Endothelial cell of umbilical vein (primary cell): ENCODE data around the gene LRRC8A. TPM values are rescaled to one million over a fixed set of nuclear protein-coding genes. Genes with fewer than 3 reads are reported as not detected.

ENCODE experiments used
- BruUV-seq: library from RNA; stranded (reverse); fragments of 400-500 nt; replicated peaks from 2 replicates; lab custom pipeline; 2021; lab: Mats Ljungman, UMichigan
- CTCF ChIA-PET: fragments of 300-600, 350-600 bp; sonication (Branson Sonifier 250); formaldehyde crosslinking; loops from one replicate; lab custom pipeline; 2021; ENCODE audit warnings: antibody characterized with exemption, inconsistent platforms; lab: Charles Lee
- POLR2A ChIA-PET: fragments of 300-600, 350-600 bp; sonication (Branson Sonifier 250); formaldehyde crosslinking; loops from one replicate; lab custom pipeline; 2021; ENCODE audit warnings: antibody characterized with exemption, inconsistent platforms; lab: Charles Lee
- DNase-seq: peaks from one replicate; pipeline ENCODE4 v3.0.0-alpha.2; 2011; ENCODE audit warnings: low read depth, low spot score
- FAIRE-seq: peaks from 2 replicates; lab custom pipeline; 2011; peaks lifted over from hg19 to GRCh38; lab: Jason Lieb, UNC
- H2AFZ ChIP-seq: 2 replicates; pipeline ENCODE4 v1.6.0; 2012; ENCODE audit warnings: low read depth, low read length, control low read depth, inconsistent platforms
- H3K27ac ChIP-seq: 2 replicates; pipeline ENCODE4 v1.5.1; 2011; ENCODE audit warnings: low read depth, mild to moderate bottlenecking, control low read depth, low read length, moderate library complexity; ENCODE audit not compliant: insufficient read depth
- H3K27me3 ChIP-seq, 2 experiments: 2 replicates each; pipeline versions ENCODE4 v1.6.0 to v1.6.1; 2011; ENCODE audit warnings: low read length in 2 of 2, mixed read lengths in 1 of 2; ENCODE audit not compliant: control insufficient read depth in 2 of 2, insufficient read depth in 2 of 2
- H3K36me3 ChIP-seq, 2 experiments: 2 replicates in 1 of 2; 3 replicates in 1 of 2; pipeline ENCODE4 v1.5.1; 2011; ENCODE audit warnings: low read length in 2 of 2, mild to moderate bottlenecking in 1 of 2, moderate library complexity in 1 of 2; ENCODE audit not compliant: control insufficient read depth in 2 of 2, insufficient read depth in 2 of 2; ENCODE audit errors: extremely low read depth in 1 of 2
- H3K4me1 ChIP-seq: 3 replicates; pipeline ENCODE4 v1.5.1; 2011; ENCODE audit warnings: mild to moderate bottlenecking, low read length; ENCODE audit not compliant: control insufficient read depth, insufficient read depth; ENCODE audit errors: extremely low read depth
- H3K4me2 ChIP-seq: 2 replicates; pipeline ENCODE4 v1.6.1; 2011; ENCODE audit warnings: low read length, control low read depth, mixed read lengths; ENCODE audit not compliant: insufficient read depth
- H3K4me3 ChIP-seq, 3 experiments: fragments of 200-600 bp in 1 of 3; sonication (generic), shearing (Covaris generic) in 1 of 3; replicated peaks in 1 of 3; 2 replicates each; pipeline ENCODE4 v1.5.1; 2011 to 2016; ENCODE audit warnings: control low read depth in 3 of 3, low read length in 3 of 3, mild to moderate bottlenecking in 2 of 3, inconsistent platforms in 1 of 3, low read depth in 1 of 3, moderate library complexity in 1 of 3; ENCODE audit not compliant: insufficient read depth in 1 of 3
- H3K79me2 ChIP-seq: 2 replicates; pipeline ENCODE4 v1.6.0; 2012; ENCODE audit warnings: low read length, inconsistent platforms; ENCODE audit not compliant: control insufficient read depth, insufficient read depth
- H3K9ac ChIP-seq: replicated peaks from 2 replicates; pipeline ENCODE3; 2011; ENCODE audit warnings: low read length, control low read depth; ENCODE audit not compliant: insufficient read depth; ENCODE audit errors: extremely low read depth
- H3K9me1 ChIP-seq: replicated peaks from 3 replicates; pipeline ENCODE4 v1.6.0; 2011; ENCODE audit warnings: mild to moderate bottlenecking, low read length; ENCODE audit not compliant: control insufficient read depth, insufficient read depth; ENCODE audit errors: extremely low read depth
- H3K9me3 ChIP-seq: replicated peaks from 2 replicates; pipeline ENCODE4 v1.5.1; 2012; ENCODE audit warnings: low read length, inconsistent platforms; ENCODE audit not compliant: control insufficient read depth, insufficient read depth
- H4K20me1 ChIP-seq: replicated peaks from 2 replicates; pipeline ENCODE3; 2011; ENCODE audit warnings: mild to moderate bottlenecking, low read length; ENCODE audit not compliant: control insufficient read depth, insufficient read depth; ENCODE audit errors: extremely low read depth
- EZH2 ChIP-seq: IDR thresholded peaks from 2 replicates; pipeline ENCODE4 v1.6.1; 2012; ENCODE audit warnings: borderline replicate concordance, low read depth, mild to moderate bottlenecking, moderate library complexity, low read length, inconsistent platforms; ENCODE audit not compliant: severe bottlenecking
- FOS ChIP-seq: IDR thresholded peaks from 2 replicates; pipeline ENCODE4 v1.6.1; 2011; ENCODE audit warnings: mild to moderate bottlenecking, low read length, moderate library complexity, borderline replicate concordance; ENCODE audit not compliant: insufficient read depth
- GATA2 ChIP-seq: IDR thresholded peaks from 2 replicates; pipeline ENCODE4 v1.7.0; 2011; ENCODE audit warnings: low read depth, mild to moderate bottlenecking, moderate library complexity, mixed read lengths, low read length; ENCODE audit not compliant: insufficient read length, insufficient read depth
- JUN ChIP-seq: IDR thresholded peaks from 2 replicates; pipeline ENCODE4 v1.6.1; 2011; ENCODE audit warnings: borderline replicate concordance, low read depth; ENCODE audit not compliant: insufficient read length, insufficient read depth
- MAX ChIP-seq: IDR thresholded peaks from 2 replicates; pipeline ENCODE4 v1.6.1; 2011; ENCODE audit not compliant: insufficient read depth, insufficient read length
- MYC ChIP-seq: IDR thresholded peaks from one replicate; pipeline ENCODE4 v1.6.1; 2011; ENCODE audit warnings: mild to moderate bottlenecking, low read depth, low read length
- POLR2A ChIP-seq: IDR thresholded peaks from 2 replicates; pipeline ENCODE4 v1.6.1; 2012; ENCODE audit warnings: low read depth, mild to moderate bottlenecking, control low read depth, low read length
- POLR2AphosphoS5 ChIP-seq: IDR thresholded peaks from 2 replicates; pipeline ENCODE4 v1.6.1; 2012; ENCODE audit warnings: low read depth, mild to moderate bottlenecking, control low read depth, low read length, moderate library complexity; ENCODE audit not compliant: insufficient read depth
- dilution Hi-C: fragments of 300-500 bp; cut with MboI; formaldehyde crosslinking; loops from one replicate; pipeline ENCODE4 v1.15.0; 2019; ENCODE audit warnings: low sequenced_read_pairs; ENCODE audit not compliant: extremely low pct_ligation_motif_present
- intact Hi-C: fragments of 100-400 bp; cut with micrococcal nuclease; formaldehyde crosslinking; loops from one replicate; pipeline ENCODE4 v1.10.0; 2022
- polyA plus RNA-seq, 4 experiments: library from polyadenylated mRNA; depleted of rRNA in 3 of 4; stranded (reverse) in 3 of 4; unstranded in 1 of 4; fragments of >200 nt; gene quantifications; 2 replicates each; pipeline versions ENCODE4 v1.2.1 to v1.2.3, GENCODE V29; 2011 to 2012; ENCODE audit warnings: missing spikeins in 1 of 4
- total RNA-seq: library from RNA; stranded (reverse); gene quantifications from 2 replicates; pipeline ENCODE4 v1.2.3, GENCODE V29; 2021
- TF ChIP-seq, protein P1 (sequence below), 2 donors: IDR thresholded peaks; 1 replicate in 1 of 2; 2 replicates in 1 of 2; pipeline ENCODE4 v1.5.1; 2011; ENCODE audit warnings: low read length in 2 of 2, mild to moderate bottlenecking in 2 of 2, moderate library complexity in 2 of 2, control low read depth in 1 of 2, inconsistent platforms in 1 of 2, low read depth in 1 of 2; ENCODE audit not compliant: insufficient read depth in 1 of 2; ENCODE audit errors: extremely low read depth in 1 of 2

LRRC8A gene
- total and polyA plus RNA-seq, 2 donors (not counting 3 experiments of a cell fraction or from before 2014, with no cell fraction given): 99.6 to 129 TPM

DNA sequence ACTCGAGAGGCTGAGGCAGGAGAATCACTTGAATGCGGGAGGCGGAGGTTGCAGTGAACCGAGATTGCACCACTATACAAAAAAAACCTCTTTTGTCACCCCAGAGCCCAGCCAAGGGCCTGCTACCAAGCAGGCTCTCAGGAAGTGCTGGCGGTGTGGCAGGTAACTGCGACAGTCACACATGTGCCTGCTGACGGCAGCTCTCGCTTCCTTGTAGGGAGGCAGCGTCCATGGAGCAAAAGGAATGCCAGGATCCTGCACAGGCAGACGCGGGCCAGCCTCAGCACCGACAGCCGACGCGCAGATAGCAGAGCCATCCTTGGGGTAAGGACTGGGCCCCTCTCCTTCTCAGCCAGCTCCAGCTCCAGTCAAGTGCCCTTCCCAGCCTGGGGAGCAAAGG is 3.9 kb downstream of the LRRC8A start:
- peaks cover 8 to 15% of the 10 kb centered on the region in 2 experiments for H3K36me3 ChIP-seq
- peaks cover 82% of the 10 kb centered on the region for H3K79me2 ChIP-seq
- H3K4me3 ChIP-seq: no peak overlapping the region
- intact Hi-C loops (loop anchor here (1.0 kb wide), 1 partner anchor 26 kb away; no protein-coding TSS in a partner anchor), dilution Hi-C loops (no loop called here)
- no peaks in the 10 kb centered on the region for H3K9me1 ChIP-seq
- TSS peak; percentile 24 for BruUV-seq
- peak overlapping the region; percentile 20 for H3K4me2 ChIP-seq
- DNase-seq: no peak
- H3K4me1 ChIP-seq: peaks cover 56% of the 10 kb centered on the region
- CTCF ChIA-PET: no interaction called here
- FAIRE-seq: no peak
- H2AFZ ChIP-seq: no peak overlapping the region
- no peak overlapping the region for H3K9ac ChIP-seq
- POLR2A ChIA-PET: no interaction called here
- H4K20me1 ChIP-seq: no peaks in the 10 kb centered on the region
- H3K27me3 ChIP-seq: no peaks in the 10 kb centered on the region
- H3K27ac ChIP-seq: peak overlapping the region; percentile 75
- TF ChIP-seq EZH2 (no peak), POLR2AphosphoS5 (no peak), MYC (no peak), POLR2A (no peak), GATA2 (no peak), FOS (no peak), MAX (no peak), JUN (no peak)
- TF ChIP-seq, protein P1, sequence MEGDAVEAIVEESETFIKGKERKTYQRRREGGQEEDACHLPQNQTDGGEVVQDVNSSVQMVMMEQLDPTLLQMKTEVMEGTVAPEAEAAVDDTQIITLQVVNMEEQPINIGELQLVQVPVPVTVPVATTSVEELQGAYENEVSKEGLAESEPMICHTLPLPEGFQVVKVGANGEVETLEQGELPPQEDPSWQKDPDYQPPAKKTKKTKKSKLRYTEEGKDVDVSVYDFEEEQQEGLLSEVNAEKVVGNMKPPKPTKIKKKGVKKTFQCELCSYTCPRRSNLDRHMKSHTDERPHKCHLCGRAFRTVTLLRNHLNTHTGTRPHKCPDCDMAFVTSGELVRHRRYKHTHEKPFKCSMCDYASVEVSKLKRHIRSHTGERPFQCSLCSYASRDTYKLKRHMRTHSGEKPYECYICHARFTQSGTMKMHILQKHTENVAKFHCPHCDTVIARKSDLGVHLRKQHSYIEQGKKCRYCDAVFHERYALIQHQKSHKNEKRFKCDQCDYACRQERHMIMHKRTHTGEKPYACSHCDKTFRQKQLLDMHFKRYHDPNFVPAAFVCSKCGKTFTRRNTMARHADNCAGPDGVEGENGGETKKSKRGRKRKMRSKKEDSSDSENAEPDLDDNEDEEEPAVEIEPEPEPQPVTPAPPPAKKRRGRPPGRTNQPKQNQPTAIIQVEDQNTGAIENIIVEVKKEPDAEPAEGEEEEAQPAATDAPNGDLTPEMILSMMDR (IDR thresholded peaks at IDR 0.05; ENCODE audit: extremely low read depth in 1 of 2, insufficient read depth in 1 of 2, low read depth in 1 of 2, low read length in 2 of 2): no peak
- H3K9me3 ChIP-seq: no peaks in the 10 kb centered on the region
